Measurements from ENCODE around the gene ADGRG3. TPM values are rescaled to one million over a fixed set of nuclear protein-coding genes. Genes with fewer than 3 reads are reported as not detected.

Gene ADGRG3
- polyA plus RNA-seq, 3 donors, result 0.41 to 1.0 TPM; not detected in 1

- DNase-seq, result peak in 2 of 3 donors; percentile 43 to 55
- H3K4me1 ChIP-seq (ENCODE audit: control insufficient read depth in 1 of 2, insufficient read depth in 2 of 2, low read length in 2 of 2), result peaks cover 51 to 54% of the 10 kb centered on the region in 2 donors
- Mint-ChIP-seq H3K27ac (peak overlapping the region in 4 of 7 donors; percentile 28 to 74 (median 60)), H3K9me3 (peaks cover 0 to 2% (median 0%) of the 10 kb centered on the region in 7 donors), H3K4me3 (no peak overlapping the region), H3K36me3 (peaks cover 0 to 2% of the 10 kb centered on the region in 2 donors), H3K27me3 (ENCODE audit: low read depth in 3 of 3) (peaks cover 1 to 11% (median 2%) of the 10 kb centered on the region in 3 donors), H3K4me1 (peaks cover 55% of the 10 kb centered on the region)
- no peak overlapping the region for H3K4me2 ChIP-seq (replicated peaks; ENCODE audit: extremely low read depth, low read length, poor library complexity, severe bottlenecking)
- H3K9me3 ChIP-seq (replicated peaks in 1 of 2; ENCODE audit: control insufficient read depth in 1 of 2, insufficient read depth in 1 of 2, low read length in 2 of 2), result no peaks in the 10 kb centered on the region
- intact Hi-C loops (cut with micrococcal nuclease), result no loop called here
- WGBS (ENCODE audit: insufficient coverage), result no CpG with 5 or more reads among the region's 3 CpGs
- no peak overlapping the region for H3K27ac ChIP-seq (ENCODE audit: low read depth in 1 of 2, low read length in 2 of 2)
- no peaks in the 10 kb centered on the region for H3K36me3 ChIP-seq (replicated peaks in 1 of 2; ENCODE audit: control insufficient read depth in 1 of 2, insufficient read depth in 2 of 2, low read length in 2 of 2)
- H4K20me1 ChIP-seq (ENCODE audit: insufficient read depth, low read length), result no peaks in the 10 kb centered on the region
- H2AFZ ChIP-seq (ENCODE audit: insufficient read depth, low read depth, low read length, poor library complexity, severe bottlenecking), result no peak overlapping the region
- no peak for TF ChIP-seq CTCF (IDR thresholded peaks at IDR 0.05)
- no peaks in the 10 kb centered on the region for H3K27me3 ChIP-seq (ENCODE audit: control insufficient read depth in 2 of 2, insufficient read depth in 2 of 2, low read length in 2 of 2)
- no peaks in the 10 kb centered on the region for H3K79me2 ChIP-seq (ENCODE audit: insufficient read depth, low read length)
- no peak overlapping the region for H3K9ac ChIP-seq (ENCODE audit: insufficient read depth, low read length, poor library complexity, severe bottlenecking)
- no peak overlapping the region for H3K4me3 ChIP-seq (replicated peaks in 1 of 3; ENCODE audit: low read depth in 2 of 3, low read length in 3 of 3)
Measured at GRCh38 chr16:57687363-57687929, 19.3 kb downstream of the ADGRG3 start.

- no peak for DNase-seq
- Histone ChIP-seq H3K79me2 (ENCODE audit: insufficient read depth, low read length) (no peaks in the 10 kb centered on the region), H3K27me3 (ENCODE audit: control insufficient read depth in 2 of 2, insufficient read depth in 2 of 2, low read length in 2 of 2) (no peaks in the 10 kb centered on the region), H3K9me3 (replicated peaks in 1 of 2; ENCODE audit: control insufficient read depth in 1 of 2, insufficient read depth in 1 of 2, low read length in 2 of 2) (no peaks in the 10 kb centered on the region), H2AFZ (ENCODE audit: insufficient read depth, low read depth, low read length, poor library complexity, severe bottlenecking) (no peak overlapping the region), H3K4me2 (replicated peaks; ENCODE audit: extremely low read depth, low read length, poor library complexity, severe bottlenecking) (no peak overlapping the region), H3K4me3 (replicated peaks in 1 of 3; ENCODE audit: low read depth in 2 of 3, low read length in 3 of 3) (no peak overlapping the region), H3K9ac (ENCODE audit: insufficient read depth, low read length, poor library complexity, severe bottlenecking) (no peak overlapping the region), H3K27ac (ENCODE audit: low read depth in 1 of 2, low read length in 2 of 2) (no peak overlapping the region), H3K36me3 (replicated peaks in 1 of 2; ENCODE audit: control insufficient read depth in 1 of 2, insufficient read depth in 2 of 2, low read length in 2 of 2) (no peaks in the 10 kb centered on the region), H4K20me1 (ENCODE audit: insufficient read depth, low read length) (no peaks in the 10 kb centered on the region), H3K4me1 (ENCODE audit: control insufficient read depth in 1 of 2, insufficient read depth in 2 of 2, low read length in 2 of 2) (peaks cover 51 to 54% of the 10 kb centered on the region in 2 donors)
- TF ChIP-seq CTCF (IDR thresholded peaks at IDR 0.05), result no peak
- peaks cover 0 to 2% of the 10 kb centered on the region in 2 donors for H3K36me3 Mint-ChIP-seq
- peak overlapping the region in 2 of 7 donors; percentile 2 to 62 for H3K27ac Mint-ChIP-seq
- H3K9me3 Mint-ChIP-seq, result peaks cover 0 to 2% (median 0%) of the 10 kb centered on the region in 7 donors
- H3K4me3 Mint-ChIP-seq, result no peak overlapping the region
- no CpG with 5 or more reads among the region's 4 CpGs for WGBS (ENCODE audit: insufficient coverage)
- peaks cover 55% of the 10 kb centered on the region for H3K4me1 Mint-ChIP-seq
- intact Hi-C loops (cut with micrococcal nuclease), result no loop called here
- peaks cover 1 to 11% (median 2%) of the 10 kb centered on the region in 3 donors for H3K27me3 Mint-ChIP-seq (ENCODE audit: low read depth in 3 of 3)
Measured at GRCh38 chr16:57688487-57688986, 20.4 kb downstream of the ADGRG3 start.

Data from CD14-positive monocyte (primary cell).